WI38 (cell line): ENCODE results near the gene SMAD4.

ENCODE experiments used
- H3K4me3 ChIP-seq: 2 replicates; pipeline ENCODE4 v1.5.1; 2011; ENCODE audit warnings: low read depth, mild to moderate bottlenecking, control low read depth, low read length
- CTCF ChIP-seq: IDR thresholded peaks from 2 replicates; pipeline ENCODE4 v1.5.1; 2012; ENCODE audit warnings: low read depth, mild to moderate bottlenecking, control low read depth, low read length

The SMAD4 gene

DNA sequence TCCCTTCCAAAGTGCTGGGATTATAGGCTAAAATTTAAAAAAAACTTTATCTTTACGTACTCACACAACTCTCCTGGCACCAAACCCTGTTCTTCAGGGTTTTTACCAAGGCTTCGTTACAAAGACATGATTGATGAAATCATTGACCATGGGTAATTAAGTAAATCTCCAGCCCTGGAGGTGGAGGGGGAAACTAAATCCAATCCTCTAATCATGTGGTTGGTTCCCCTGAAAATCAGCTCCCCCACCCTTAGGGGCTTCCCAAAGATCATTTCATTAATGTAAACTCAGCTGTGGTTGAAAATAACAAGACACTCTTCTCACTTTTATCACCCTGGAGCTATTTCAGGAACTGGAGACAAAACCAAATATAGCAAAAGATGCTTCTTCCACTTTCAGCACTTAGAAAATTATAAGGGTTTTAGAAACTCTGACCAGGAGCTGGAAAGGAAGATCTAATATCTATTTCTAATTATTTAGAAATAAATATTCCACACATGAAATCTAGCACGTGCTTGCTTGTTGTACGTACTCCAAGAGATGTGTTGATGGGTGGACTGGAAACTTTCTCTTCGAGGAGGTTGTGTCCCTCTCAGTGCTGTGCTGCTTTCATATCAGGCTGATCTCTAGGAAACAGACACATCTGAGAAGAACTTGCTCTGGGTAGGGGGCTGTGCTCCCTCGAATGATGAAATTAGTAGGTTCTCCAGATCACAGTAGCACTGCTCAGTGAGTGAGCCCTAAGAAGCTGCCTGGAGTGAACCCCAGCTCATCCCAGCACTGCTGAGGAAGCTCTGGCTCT is 67.2 kb downstream of the SMAD4 start:
- no peak for TF ChIP-seq CTCF

GRCh38 chr18:51098082-51098481 is 68.1 kb downstream of the SMAD4 start:
- no peak overlapping the region for H3K4me3 ChIP-seq
- TF ChIP-seq CTCF, result no peak

More for the DNA sequence above, 67.2 kb downstream of the SMAD4 start:
- no peak overlapping the region for H3K4me3 ChIP-seq

DNA sequence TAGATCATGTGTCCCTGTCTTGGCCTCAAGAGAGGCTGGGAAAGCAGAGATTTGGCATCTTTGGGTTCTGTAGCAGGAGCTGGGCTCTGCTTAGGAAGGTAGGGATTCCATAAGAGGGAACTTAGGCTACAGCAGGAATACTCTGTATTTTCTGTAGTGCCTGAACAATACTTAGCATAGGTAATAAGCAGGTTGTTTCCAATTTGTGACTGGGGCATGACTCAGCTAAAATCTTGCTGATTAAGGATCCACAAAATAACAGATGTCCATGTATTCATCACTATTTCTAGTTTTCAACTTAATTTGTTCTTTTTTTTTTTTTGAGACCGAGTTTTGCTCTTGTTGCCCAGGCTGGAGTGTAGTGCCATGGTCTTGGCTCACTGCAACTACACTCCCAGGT is 68.5 kb downstream of the SMAD4 start:
- no peak overlapping the region for H3K4me3 ChIP-seq
- no peak for TF ChIP-seq CTCF

GRCh38 chr18:51100385-51101120 is 70.5 kb downstream of the SMAD4 start:
- no peak for TF ChIP-seq CTCF
- no peak overlapping the region for H3K4me3 ChIP-seq

- no peak overlapping the region for H3K4me3 ChIP-seq
- no peak for TF ChIP-seq CTCF
Measured at GRCh38 chr18:51107082-51107481, 77.1 kb downstream of the SMAD4 start.

GRCh38 chr18:51107598-51108305 is 77.7 kb downstream of the SMAD4 start:
- TF ChIP-seq CTCF, result no peak
- H3K4me3 ChIP-seq, result no peak overlapping the region

- no peak for TF ChIP-seq CTCF
Measured at GRCh38 chr18:51108330-51108729, 78.3 kb downstream of the SMAD4 start.

More at GRCh38 chr18:51108330-51108729, 78.3 kb downstream of the SMAD4 start:
- no peak overlapping the region for H3K4me3 ChIP-seq
